Endodermal cell (in vitro differentiated cells): ENCODE results near the gene MAP3K20. TPM values are rescaled to one million over a fixed set of nuclear protein-coding genes. Genes with fewer than 3 reads are reported as not detected.
"Not testable (repeated sequence)": the region's sequence is repeated elsewhere in the genome, so short reads cannot be mapped to it uniquely, and the experiment has no call there.

Experiments used
- DNase-seq: peaks from one replicate; pipeline ENCODE4 v3.0.0-alpha.2; 2017
- H3K27ac ChIP-seq: 2 replicates; pipeline ENCODE4 v1.5.1; 2013; ENCODE audit warnings: mild to moderate bottlenecking, low read depth, low read length, moderate library complexity
- H3K27me3 ChIP-seq: 2 replicates; pipeline ENCODE4 v1.6.1; 2013; ENCODE audit warnings: mild to moderate bottlenecking, low read length, moderate library complexity; ENCODE audit not compliant: insufficient read depth, control insufficient read depth, poor library complexity, severe bottlenecking
- H3K36me3 ChIP-seq: 2 replicates; pipeline ENCODE4 v1.7.0; 2013; ENCODE audit warnings: mild to moderate bottlenecking, low read length, moderate library complexity; ENCODE audit not compliant: control insufficient read depth, insufficient read depth
- H3K4me1 ChIP-seq: one replicate; pipeline ENCODE4 v1.7.0; 2013; ENCODE audit warnings: low read length; ENCODE audit not compliant: control insufficient read depth, insufficient read depth
- H3K4me3 ChIP-seq: 2 replicates; pipeline ENCODE4 v1.5.1; 2013; ENCODE audit warnings: mild to moderate bottlenecking, low read length, moderate library complexity
- H3K9ac ChIP-seq: 2 replicates; pipeline ENCODE4 v1.6.1; 2013; ENCODE audit warnings: mild to moderate bottlenecking, low read length, moderate library complexity; ENCODE audit not compliant: poor library complexity, severe bottlenecking; ENCODE audit errors: extremely low read depth
- H3K9me3 ChIP-seq: 2 replicates; pipeline ENCODE4 v1.6.1; 2013; ENCODE audit warnings: mild to moderate bottlenecking, low read length, moderate library complexity; ENCODE audit not compliant: control insufficient read depth
- H3K27ac Mint-ChIP-seq: 2 replicates; pipeline ENCODE4 v1.8.0; 2020; ENCODE audit warnings: mixed read lengths
- H3K27me3 Mint-ChIP-seq: 2 replicates; pipeline ENCODE4 v1.8.0; 2021; ENCODE audit warnings: mild to moderate bottlenecking, mixed read lengths; ENCODE audit not compliant: insufficient read depth
- H3K36me3 Mint-ChIP-seq: 2 replicates; pipeline ENCODE4 v1.8.0; 2020; ENCODE audit warnings: low read depth, mixed read lengths
- H3K4me1 Mint-ChIP-seq: 2 replicates; pipeline ENCODE4 v1.8.0; 2020; ENCODE audit warnings: mixed read lengths
- H3K4me3 Mint-ChIP-seq: 2 replicates; pipeline ENCODE4 v1.8.0; 2020; ENCODE audit warnings: mild to moderate bottlenecking, moderate library complexity, mixed read lengths
- H3K9me3 Mint-ChIP-seq: 2 replicates; pipeline ENCODE4 v1.8.0; 2020; ENCODE audit warnings: mild to moderate bottlenecking, mixed read lengths
- CTCF ChIP-seq: fragments of 200-600 bp; sonication (generic); conservative IDR thresholded peaks from 2 replicates; pipeline ENCODE4 v1.5.0; 2021; ENCODE audit warnings: antibody characterized with exemption, mild to moderate bottlenecking
- WGBS, 2 experiments: methylation state at CpG; one replicate each; pipeline versions ENCODE4 v1.1.5 to v1.1.7; 2013; ENCODE audit warnings: missing lambda C conversion rate in 2 of 2, mixed read lengths in 1 of 2; ENCODE audit not compliant: insufficient coverage in 1 of 2, insufficient read length in 1 of 2; 5-methylcytosine and 5-hydroxymethylcytosine counted together
- total RNA-seq, 2 donors: library from RNA; stranded (reverse); fragmentation: NEBNext Ultra II Directional in 1 of 2; extraction: Animal tissue kit (Norgen Biotek cat#: 25700) in 1 of 2; gene quantifications; 2 replicates in 1 of 2; 3 replicates in 1 of 2; pipeline ENCODE4 v1.2.1, GENCODE V29; 2021

MAP3K20 gene
- total RNA-seq, 2 donors from 2014 or later = 29.4 to 29.9 TPM

DNA sequence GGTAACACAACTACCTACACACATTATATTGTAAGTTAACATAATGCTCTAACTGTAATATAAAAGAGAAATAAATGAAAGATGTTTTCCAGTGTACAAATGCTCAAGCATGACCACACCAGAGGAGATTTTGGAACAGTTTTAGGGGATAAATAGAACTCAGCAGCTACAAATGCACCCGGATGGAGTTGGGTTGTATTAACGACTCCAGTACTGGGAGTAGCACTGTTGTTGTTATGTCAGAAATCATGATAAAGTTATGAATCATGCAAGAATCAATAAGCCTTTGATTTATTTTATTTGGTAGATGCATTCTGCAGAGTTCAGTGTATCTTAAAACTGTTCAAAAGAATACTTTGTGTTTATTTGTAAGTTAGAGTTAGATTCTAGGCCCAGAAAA, 126.9 kb downstream of the MAP3K20 start:
- no peaks in the 10 kb centered on the region for H3K27me3 Mint-ChIP-seq
- H3K4me3 Mint-ChIP-seq = no peak overlapping the region
- Histone ChIP-seq H3K27ac (no peak overlapping the region), H3K9me3 (no peaks in the 10 kb centered on the region), H3K4me3 (no peak overlapping the region), H3K4me1 (no peaks in the 10 kb centered on the region), H3K27me3 (no peaks in the 10 kb centered on the region), H3K9ac (no peak overlapping the region), H3K36me3 (peaks cover 19% of the 10 kb centered on the region)
- H3K4me1 Mint-ChIP-seq = no peaks in the 10 kb centered on the region
- no peak for TF ChIP-seq CTCF
- DNase-seq = no peak
- peaks cover 26% of the 10 kb centered on the region for H3K36me3 Mint-ChIP-seq
- no peak overlapping the region for H3K27ac Mint-ChIP-seq
- WGBS, 2 experiments = 88 to 94% methylated on average over 2 of the region's 2 CpGs
- no peaks in the 10 kb centered on the region for H3K9me3 Mint-ChIP-seq

- Histone ChIP-seq H3K4me1 (no peaks in the 10 kb centered on the region), H3K27me3 (no peaks in the 10 kb centered on the region), H3K36me3 (peaks cover 6% of the 10 kb centered on the region), H3K9ac (no peak overlapping the region), H3K27ac (no peak overlapping the region), H3K4me3 (no peak overlapping the region), H3K9me3 (no peaks in the 10 kb centered on the region)
- DNase-seq = no peak
- 48 to 50% methylated on average over 2 of the region's 2 CpGs for WGBS, 2 experiments
- no peak for TF ChIP-seq CTCF
- no peak overlapping the region for H3K27ac Mint-ChIP-seq
- no peak overlapping the region for H3K4me3 Mint-ChIP-seq
- H3K27me3 Mint-ChIP-seq = no peaks in the 10 kb centered on the region
- no peaks in the 10 kb centered on the region for H3K4me1 Mint-ChIP-seq
- peaks cover 13% of the 10 kb centered on the region for H3K36me3 Mint-ChIP-seq
- H3K9me3 Mint-ChIP-seq = no peaks in the 10 kb centered on the region
Observed at GRCh38 chr2:173204316-173204715, 128.7 kb downstream of the MAP3K20 start.

DNA sequence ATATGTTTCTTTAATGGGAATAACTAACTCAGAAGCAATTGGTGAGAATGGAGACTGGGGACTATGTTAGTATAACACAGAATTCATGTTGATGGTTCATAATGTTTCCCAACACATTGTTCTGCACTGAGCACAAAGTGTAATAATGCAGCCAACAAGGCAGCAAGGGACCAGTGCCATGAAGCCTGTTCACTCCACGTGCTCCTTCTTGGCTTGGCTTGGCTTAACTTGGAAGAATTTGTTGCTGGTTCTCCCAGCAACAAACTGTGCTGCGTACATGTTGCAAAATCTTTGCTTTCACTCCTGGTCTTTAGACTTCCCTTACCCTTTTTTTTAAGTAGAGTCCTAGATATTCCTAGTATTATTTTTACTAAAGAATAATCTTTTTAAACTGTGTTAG, 129.7 kb downstream of the MAP3K20 start:
- H3K4me1 ChIP-seq = no peaks in the 10 kb centered on the region
- Mint-ChIP-seq H3K4me3 (no peak overlapping the region), H3K36me3 (peaks cover 13% of the 10 kb centered on the region), H3K27me3 (no peaks in the 10 kb centered on the region), H3K9me3 (no peaks in the 10 kb centered on the region), H3K27ac (no peak overlapping the region), H3K4me1 (peaks cover 2% of the 10 kb centered on the region)
- H3K36me3 ChIP-seq = no peaks in the 10 kb centered on the region
- no peak overlapping the region for H3K4me3 ChIP-seq
- WGBS, 2 experiments = 95 to 100% methylated on average over 1 to 2 of the region's 2 CpGs
- H3K9ac ChIP-seq = no peak overlapping the region
- no peak for DNase-seq
- no peaks in the 10 kb centered on the region for H3K9me3 ChIP-seq
- no peaks in the 10 kb centered on the region for H3K27me3 ChIP-seq
- no peak for TF ChIP-seq CTCF
- H3K27ac ChIP-seq = no peak overlapping the region

DNA sequence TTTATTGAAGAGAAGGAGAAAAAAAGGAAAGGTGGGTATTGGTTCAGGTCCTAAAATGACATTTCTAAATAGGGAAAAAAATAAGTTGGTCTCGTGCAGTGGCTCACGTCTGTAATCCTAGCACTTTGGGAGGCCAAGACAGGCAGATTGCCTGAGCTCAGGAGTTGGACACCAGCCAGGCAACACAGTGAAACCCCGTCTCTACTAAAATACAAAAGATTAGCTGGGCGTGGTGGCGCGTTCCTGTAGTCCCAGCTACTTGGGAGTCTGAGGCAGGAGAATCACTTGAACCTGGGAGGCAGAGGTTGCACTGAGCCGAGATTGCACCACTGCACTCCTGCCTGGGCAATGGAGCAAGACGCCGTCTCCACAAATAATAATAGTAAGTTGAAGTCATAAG, 131.5 kb downstream of the MAP3K20 start:
- not testable (repeated sequence) for H3K27me3 Mint-ChIP-seq, H3K4me3 Mint-ChIP-seq, H3K27me3 ChIP-seq, H3K27ac Mint-ChIP-seq, H3K9ac ChIP-seq, H3K9me3 ChIP-seq, H3K4me1 ChIP-seq, H3K27ac ChIP-seq, H3K4me1 Mint-ChIP-seq, H3K36me3 ChIP-seq, H3K9me3 Mint-ChIP-seq, DNase-seq, H3K4me3 ChIP-seq
- WGBS, 2 experiments = 95 to 97% methylated on average over 6 to 9 of the region's 9 CpGs
- H3K36me3 Mint-ChIP-seq = peaks cover 18% of the 10 kb centered on the region
